Activated T-helper 1 cell treated with anti-CD3 and anti-CD28 coated beads, Interleukin-12 subunit alpha, Interleukin-12 subunit beta, Interleukin-2, Interleukin-4 antibody, amounts not matched to agents 30 ng/mL and 10 ng/mL and 1 ng/mL, durations not matched to agents 14 hours and 24 hours and 36 hours (primary cell): ENCODE data around the gene RBBP6. TPM values are rescaled to one million over a fixed set of nuclear protein-coding genes. Genes with fewer than 3 reads are reported as not detected.
"Not testable (repeated sequence)": the region's sequence is repeated elsewhere in the genome, so short reads cannot be mapped to it uniquely, and the experiment has no call there.

Source experiments
- DNase-seq: peaks from one replicate; pipeline ENCODE4 v3.0.0; 2021; ENCODE audit warnings: low spot score
- H3K27ac Mint-ChIP-seq: one replicate; pipeline ENCODE4 v1.8.0; 2021; ENCODE audit warnings: mild to moderate bottlenecking, mixed read lengths
- H3K27me3 Mint-ChIP-seq: one replicate; pipeline ENCODE4 v1.8.0; 2022; ENCODE audit warnings: mild to moderate bottlenecking, moderate library complexity, mixed read lengths; ENCODE audit not compliant: insufficient read depth
- H3K36me3 Mint-ChIP-seq: one replicate; pipeline ENCODE4 v1.8.0; 2021; ENCODE audit warnings: low read depth, mixed read lengths
- H3K4me1 Mint-ChIP-seq: one replicate; pipeline ENCODE4 v1.8.0; 2021; ENCODE audit warnings: low read depth, mixed read lengths
- H3K4me3 Mint-ChIP-seq: one replicate; pipeline ENCODE4 v1.8.0; 2021; ENCODE audit warnings: mild to moderate bottlenecking, moderate library complexity, mixed read lengths
- H3K9me3 Mint-ChIP-seq: one replicate; pipeline ENCODE4 v1.8.0; 2021; ENCODE audit warnings: mixed read lengths
- intact Hi-C: fragments of 100-400 bp; cut with micrococcal nuclease; formaldehyde crosslinking; loops from one replicate; pipeline ENCODE4 v1.15.1; 2024
- total RNA-seq: library from RNA; stranded (reverse); gene quantifications from 2 replicates; pipeline ENCODE4 v1.2.3, GENCODE V29; 2022

RBBP6 gene
- total RNA-seq, 1 donor from 2014 or later = 68.4 TPM

DNA sequence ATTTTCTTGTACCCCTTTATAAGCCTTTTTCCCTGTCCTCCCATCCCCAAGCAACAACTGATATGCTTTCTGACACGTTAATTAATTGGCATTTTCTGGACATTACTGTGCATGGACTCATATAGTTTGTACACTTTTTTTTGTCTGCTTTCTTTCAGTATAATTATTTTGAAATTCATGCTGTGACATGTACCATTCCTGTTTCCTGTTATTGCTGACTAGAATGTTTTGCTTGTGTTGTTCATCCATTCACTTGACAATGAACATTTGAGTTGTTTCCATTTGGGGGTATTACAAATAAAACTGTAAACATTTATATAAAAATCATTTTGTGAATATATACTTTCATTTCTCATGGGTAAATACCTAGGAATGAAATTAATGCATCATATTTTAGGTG lies 50.6 kb downstream of the RBBP6 start:
- no peaks in the 10 kb centered on the region for H3K36me3 Mint-ChIP-seq
- H3K4me1 Mint-ChIP-seq = peaks cover 5% of the 10 kb centered on the region
- no peak overlapping the region for H3K27ac Mint-ChIP-seq
- H3K27me3 Mint-ChIP-seq = peaks cover 6% of the 10 kb centered on the region
- H3K9me3 Mint-ChIP-seq = no peaks in the 10 kb centered on the region
- intact Hi-C loops = loop anchor here (10.0 kb wide), 1 partner anchor 165 kb away; no protein-coding TSS in a partner anchor
- no peak overlapping the region for H3K4me3 Mint-ChIP-seq
- no peak for DNase-seq

DNA sequence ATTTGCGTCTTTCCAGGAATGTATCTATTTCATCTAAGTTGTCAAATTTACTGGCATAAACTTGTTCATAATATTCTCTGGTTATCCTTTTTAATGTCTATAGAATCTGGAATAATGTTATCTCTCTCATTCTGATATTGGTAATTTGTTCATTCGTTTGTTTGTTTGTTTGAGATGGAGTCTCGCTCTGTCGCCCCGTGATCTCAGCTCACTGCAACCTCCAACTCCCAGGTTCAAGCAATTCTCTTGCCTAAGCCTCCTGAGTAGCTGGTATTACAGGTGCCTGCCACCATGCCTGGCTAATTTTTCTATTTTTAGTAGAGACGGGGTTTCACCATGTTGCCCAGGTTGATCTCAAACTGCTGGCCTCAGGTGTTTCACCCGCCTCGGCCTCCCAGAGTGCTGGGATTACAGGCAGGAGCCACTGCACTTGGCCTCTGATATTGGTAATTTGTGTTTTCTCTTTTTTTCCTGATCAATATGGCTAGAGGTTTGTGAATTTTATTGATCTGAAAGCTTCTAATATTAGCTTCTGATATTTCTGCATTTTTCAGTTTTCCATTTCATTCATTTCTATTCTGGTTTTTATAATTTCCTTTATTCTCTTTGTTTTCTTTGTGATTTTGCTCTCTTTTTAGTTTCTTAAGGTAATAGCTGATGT lies 59.5 kb downstream of the RBBP6 start:
- Mint-ChIP-seq H3K36me3 (no peaks in the 10 kb centered on the region), H3K27ac (no peak overlapping the region), H3K9me3 (no peaks in the 10 kb centered on the region), H3K4me3 (no peak overlapping the region), H3K4me1 (no peaks in the 10 kb centered on the region), H3K27me3 (peaks cover 16% of the 10 kb centered on the region)
- intact Hi-C loops = no loop called here
- DNase-seq = no peak

DNA sequence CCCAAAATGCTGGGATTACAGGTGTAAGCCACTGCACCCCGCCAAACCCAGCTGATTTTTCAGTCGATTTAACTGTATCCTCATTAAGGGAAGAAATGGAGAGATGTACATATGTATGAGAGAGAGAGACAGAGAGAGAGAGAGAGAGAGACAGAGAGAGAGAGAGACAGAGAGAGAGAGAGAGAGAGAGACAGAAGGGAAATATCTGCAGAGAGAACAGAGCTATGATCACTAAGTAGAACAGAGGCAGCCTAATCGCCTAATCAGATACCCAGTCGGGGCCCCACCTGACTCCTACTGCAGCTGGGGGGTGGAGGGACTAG lies 70.0 kb downstream of the RBBP6 start:
- no peak for DNase-seq
- H3K27ac Mint-ChIP-seq = no peak overlapping the region
- peaks cover 14% of the 10 kb centered on the region for H3K4me1 Mint-ChIP-seq
- intact Hi-C loops = no loop called here
- H3K4me3 Mint-ChIP-seq = no peak overlapping the region
- H3K36me3 Mint-ChIP-seq = no peaks in the 10 kb centered on the region
- peaks cover 33% of the 10 kb centered on the region for H3K27me3 Mint-ChIP-seq
- no peaks in the 10 kb centered on the region for H3K9me3 Mint-ChIP-seq

DNA sequence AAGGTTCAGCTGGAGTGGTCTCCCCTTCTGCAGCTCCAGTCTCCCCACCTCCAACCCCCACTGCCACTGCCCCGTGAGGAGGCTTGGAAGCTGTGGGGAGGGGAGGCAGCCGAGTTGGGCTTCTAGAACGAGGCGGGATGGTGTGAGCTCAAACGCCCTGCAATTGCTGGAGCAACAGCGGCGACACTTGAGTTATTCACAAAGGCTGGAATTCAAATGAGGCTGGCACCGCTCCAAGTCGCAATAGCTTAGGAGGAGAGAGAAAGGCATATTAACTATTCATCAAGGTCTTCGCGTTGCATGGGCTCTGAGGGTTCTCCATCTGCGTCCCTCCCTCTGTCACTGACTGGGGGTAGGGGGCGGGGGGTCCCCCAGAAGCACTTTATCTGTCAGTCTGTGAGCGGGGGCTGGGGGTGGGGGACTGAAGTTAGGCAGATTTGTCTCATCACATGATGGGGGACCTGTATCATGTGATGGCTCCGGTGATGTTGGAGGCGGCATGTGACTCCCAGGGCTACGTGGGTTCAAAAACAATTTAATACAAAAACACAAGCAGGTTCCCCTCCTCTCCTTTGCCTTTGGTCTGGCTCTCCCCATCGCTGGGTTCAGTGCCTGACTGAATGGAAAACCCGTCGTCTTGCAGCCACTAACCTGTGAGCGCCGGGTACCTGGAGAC lies 70.5 kb downstream of the RBBP6 start:
- Mint-ChIP-seq H3K27ac (no peak overlapping the region), H3K4me3 (no peak overlapping the region), H3K4me1 (peaks cover 14% of the 10 kb centered on the region), H3K36me3 (no peaks in the 10 kb centered on the region), H3K9me3 (no peaks in the 10 kb centered on the region), H3K27me3 (peaks cover 33% of the 10 kb centered on the region)
- no peak for DNase-seq
- intact Hi-C loops = no loop called here

DNA sequence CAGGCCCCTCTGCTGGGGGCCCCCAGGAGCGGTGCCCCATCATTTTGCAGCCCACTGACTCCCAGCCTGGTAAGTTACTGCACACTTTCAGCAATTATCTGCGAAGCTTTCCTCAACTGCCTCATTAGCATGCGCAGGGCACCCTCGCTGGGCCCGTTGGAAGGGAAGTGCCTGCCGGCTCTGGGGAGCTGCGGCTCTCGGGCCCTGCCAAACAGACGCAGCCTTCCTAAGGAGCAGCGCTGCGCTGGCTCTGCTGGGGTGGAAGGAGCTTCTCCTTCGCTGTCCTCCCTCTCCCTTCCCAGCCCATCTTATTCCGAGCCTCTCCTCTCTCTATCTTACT lies 71.0 kb downstream of the RBBP6 start:
- no peaks in the 10 kb centered on the region for H3K36me3 Mint-ChIP-seq
- H3K4me3 Mint-ChIP-seq = no peak overlapping the region
- H3K4me1 Mint-ChIP-seq = peaks cover 14% of the 10 kb centered on the region
- H3K27me3 Mint-ChIP-seq = peaks cover 33% of the 10 kb centered on the region
- no peaks in the 10 kb centered on the region for H3K9me3 Mint-ChIP-seq
- no peak for DNase-seq
- H3K27ac Mint-ChIP-seq = no peak overlapping the region
- intact Hi-C loops = no loop called here

DNA sequence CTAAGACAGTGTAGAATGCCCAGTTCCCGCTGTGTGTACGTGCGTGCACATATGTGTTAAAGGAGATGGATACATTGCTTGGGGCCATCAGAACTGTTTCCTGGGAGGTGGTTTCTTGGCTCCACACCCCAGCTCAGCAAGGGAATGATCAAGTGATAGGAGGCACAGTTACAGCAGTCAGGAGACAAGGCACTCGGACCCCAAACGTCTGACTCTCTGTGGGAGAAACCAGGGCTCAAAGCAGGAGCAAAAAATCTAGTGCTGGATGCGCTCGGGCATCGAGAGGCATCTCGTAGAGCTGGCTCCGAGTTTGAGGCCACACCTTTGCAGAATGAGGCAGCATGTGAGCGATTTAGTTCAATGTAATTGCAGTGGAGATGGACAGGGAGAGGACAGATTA lies 71.9 kb downstream of the RBBP6 start:
- Mint-ChIP-seq H3K4me3 (no peak overlapping the region), H3K9me3 (no peaks in the 10 kb centered on the region), H3K27me3 (peaks cover 33% of the 10 kb centered on the region), H3K36me3 (no peaks in the 10 kb centered on the region), H3K4me1 (peaks cover 14% of the 10 kb centered on the region), H3K27ac (no peak overlapping the region)
- intact Hi-C loops = no loop called here
- DNase-seq = no peak

DNA sequence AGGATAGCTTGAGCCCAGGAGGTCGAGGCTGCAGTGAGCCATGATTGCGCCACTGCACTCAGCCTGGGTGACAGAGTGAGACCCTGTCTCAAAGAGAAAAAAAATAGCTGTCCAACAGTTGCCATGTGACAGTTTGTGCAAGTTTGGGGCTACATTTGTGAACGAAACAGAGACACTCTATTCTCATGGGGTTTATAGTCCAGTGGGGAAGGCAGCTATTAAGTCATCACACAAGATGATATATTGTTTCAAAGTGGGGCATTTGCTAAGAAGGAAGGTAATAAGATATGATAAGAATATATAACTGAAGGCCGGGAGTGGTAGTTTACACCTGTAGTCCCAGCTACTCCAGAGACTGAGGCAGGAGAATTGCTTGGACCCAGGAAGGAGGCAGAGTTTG lies 73.3 kb downstream of the RBBP6 start:
- DNase-seq = no peak
- no peak overlapping the region for H3K4me3 Mint-ChIP-seq
- H3K9me3 Mint-ChIP-seq = no peaks in the 10 kb centered on the region
- peaks cover 31% of the 10 kb centered on the region for H3K27me3 Mint-ChIP-seq
- H3K4me1 Mint-ChIP-seq = peaks cover 14% of the 10 kb centered on the region
- no peak overlapping the region for H3K27ac Mint-ChIP-seq
- H3K36me3 Mint-ChIP-seq = no peaks in the 10 kb centered on the region
- intact Hi-C loops = no loop called here

DNA sequence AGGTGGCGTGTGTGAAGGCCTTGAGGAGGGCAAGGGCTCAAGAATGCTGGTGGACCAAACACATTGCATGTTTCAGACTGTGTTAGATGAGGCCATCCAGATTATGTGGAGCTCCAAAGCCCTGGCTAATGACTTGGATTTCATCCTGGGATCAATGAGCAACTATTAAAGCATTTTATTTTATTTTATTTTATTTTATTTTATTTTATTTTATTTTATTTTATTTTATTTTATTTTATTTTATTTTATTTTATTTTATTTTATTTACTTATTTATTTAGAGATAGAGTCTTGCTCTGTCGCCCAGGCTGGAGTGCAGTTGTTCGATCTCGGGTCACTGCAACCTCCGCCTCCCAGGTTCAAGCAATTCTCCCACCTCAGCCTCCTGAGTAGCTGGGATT lies 73.9 kb downstream of the RBBP6 start:
- intact Hi-C loops, H3K4me3 Mint-ChIP-seq, DNase-seq, H3K27ac Mint-ChIP-seq, H3K9me3 Mint-ChIP-seq, H3K36me3 Mint-ChIP-seq: not testable (repeated sequence)
- peaks cover 24% of the 10 kb centered on the region for H3K27me3 Mint-ChIP-seq
- peaks cover 14% of the 10 kb centered on the region for H3K4me1 Mint-ChIP-seq

DNA sequence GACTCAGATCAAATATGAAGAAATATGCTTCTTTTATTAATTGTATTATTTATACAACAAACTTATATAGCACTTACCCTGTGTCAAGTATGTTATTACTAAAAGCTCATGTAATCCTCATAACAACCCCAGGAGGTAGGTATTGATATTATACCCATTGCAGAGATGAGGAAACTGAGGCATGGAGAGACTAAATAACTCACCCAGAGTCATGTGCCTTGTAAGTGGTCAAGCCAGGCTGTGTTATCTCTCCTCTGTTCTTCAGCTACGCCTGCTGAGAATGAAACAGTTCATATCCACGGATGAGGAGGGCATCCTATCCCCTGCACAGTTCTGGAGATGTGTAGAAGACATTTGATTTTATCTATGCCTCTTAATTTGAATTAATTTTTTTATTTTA lies 78.1 kb downstream of the RBBP6 start:
- no peaks in the 10 kb centered on the region for H3K9me3 Mint-ChIP-seq
- H3K4me1 Mint-ChIP-seq = no peaks in the 10 kb centered on the region
- peaks cover 2% of the 10 kb centered on the region for H3K27me3 Mint-ChIP-seq
- no peaks in the 10 kb centered on the region for H3K36me3 Mint-ChIP-seq
- DNase-seq = no peak
- H3K4me3 Mint-ChIP-seq = no peak overlapping the region
- H3K27ac Mint-ChIP-seq = no peak overlapping the region
- intact Hi-C loops = no loop called here

Other genes with a start within 250 kb of the RBBP6 start
- gene TNRC6A, start 190.1 kb downstream of the RBBP6 start, total RNA-seq = 57.8 and 60.9 TPM in 2 replicates